Calu3 (cell line): ENCODE results near the gene PDE1A. TPM values are rescaled to one million over a fixed set of nuclear protein-coding genes. Genes with fewer than 3 reads are reported as not detected.

ENCODE experiments used
- BruUV-seq: library from RNA; stranded (reverse); fragments of 400-500 nt; replicated peaks from 2 replicates; lab custom pipeline; 2021; lab: Mats Ljungman, UMichigan
- CTCF ChIA-PET: fragments of 300-600 bp; sonication (Branson Sonifier 250); formaldehyde crosslinking; loops from one replicate; lab custom pipeline; 2022; ENCODE audit warnings: antibody characterized with exemption; lab: Charles Lee
- DNase-seq: peaks from one replicate; pipeline ENCODE4 v3.0.0; 2022
- H3K27ac Mint-ChIP-seq: one replicate; pipeline ENCODE4 v1.8.0; 2022; ENCODE audit warnings: mixed read lengths; ENCODE audit not compliant: unreplicated experiment
- H3K27me3 Mint-ChIP-seq: one replicate; pipeline ENCODE4 v1.8.0; 2022; ENCODE audit warnings: mixed read lengths; ENCODE audit not compliant: unreplicated experiment
- H3K36me3 Mint-ChIP-seq: one replicate; pipeline ENCODE4 v1.8.0; 2022; ENCODE audit warnings: mild to moderate bottlenecking, moderate library complexity, mixed read lengths; ENCODE audit not compliant: insufficient read depth, unreplicated experiment
- H3K4me1 Mint-ChIP-seq: one replicate; pipeline ENCODE4 v1.8.0; 2022; ENCODE audit warnings: mild to moderate bottlenecking, low read depth, mixed read lengths; ENCODE audit not compliant: unreplicated experiment
- H3K4me3 Mint-ChIP-seq: one replicate; pipeline ENCODE4 v1.8.0; 2022; ENCODE audit warnings: mild to moderate bottlenecking, low read depth, moderate library complexity, mixed read lengths; ENCODE audit not compliant: unreplicated experiment
- H3K9me3 Mint-ChIP-seq: one replicate; pipeline ENCODE4 v1.8.0; 2022; ENCODE audit warnings: low read depth, mixed read lengths; ENCODE audit not compliant: unreplicated experiment
- CTCF ChIP-seq: fragments of 200-600 bp; IDR thresholded peaks from one replicate; pipeline ENCODE4 v1.8.0; 2022; ENCODE audit warnings: antibody characterized with exemption; ENCODE audit not compliant: unreplicated experiment
- intact Hi-C: fragments of 100-400 bp; cut with micrococcal nuclease; formaldehyde crosslinking; loops from one replicate; pipeline ENCODE4 v1.10.0; 2022; ENCODE audit not compliant: unreplicated experiment
- total RNA-seq: library from RNA; stranded (reverse); gene quantifications from 2 replicates; pipeline ENCODE4 v1.2.3, GENCODE V29; 2022

Gene PDE1A
- total RNA-seq, 1 experiment from 2014 or later = 0.26 TPM

- Mint-ChIP-seq H3K9me3 (no peaks in the 10 kb centered on the region), H3K27me3 (no peaks in the 10 kb centered on the region), H3K4me1 (no peaks in the 10 kb centered on the region), H3K27ac (no peak overlapping the region), H3K36me3 (no peaks in the 10 kb centered on the region), H3K4me3 (no peak overlapping the region)
- TF ChIP-seq CTCF = no peak
- BruUV-seq = no TSS peak
- no peak for DNase-seq
- intact Hi-C loops = no loop called here
- CTCF ChIA-PET = no interaction called here
Measured at GRCh38 chr2:182248362-182248761, 178.5 kb downstream of the PDE1A start.

- intact Hi-C loops = no loop called here
- H3K27ac Mint-ChIP-seq = no peak overlapping the region
- no TSS peak for BruUV-seq
- CTCF ChIA-PET = no interaction called here
- no peaks in the 10 kb centered on the region for H3K27me3 Mint-ChIP-seq
- no peak for TF ChIP-seq CTCF
- no peaks in the 10 kb centered on the region for H3K4me1 Mint-ChIP-seq
- no peaks in the 10 kb centered on the region for H3K9me3 Mint-ChIP-seq
- no peak for DNase-seq
- no peak overlapping the region for H3K4me3 Mint-ChIP-seq
- no peaks in the 10 kb centered on the region for H3K36me3 Mint-ChIP-seq
Measured at GRCh38 chr2:182247831-182248230, 179.0 kb downstream of the PDE1A start.

GRCh38 chr2:182245963-182246362, 180.9 kb downstream of the PDE1A start:
- peaks cover 3% of the 10 kb centered on the region for H3K4me1 Mint-ChIP-seq
- H3K27ac Mint-ChIP-seq = no peak overlapping the region
- no peak for TF ChIP-seq CTCF
- no peaks in the 10 kb centered on the region for H3K36me3 Mint-ChIP-seq
- H3K9me3 Mint-ChIP-seq = no peaks in the 10 kb centered on the region
- intact Hi-C loops = no loop called here
- DNase-seq = no peak
- no TSS peak for BruUV-seq
- no peak overlapping the region for H3K4me3 Mint-ChIP-seq
- CTCF ChIA-PET = interaction anchor here (0.6 to 0.7 kb wide), 2 partner anchors 164 to 273 kb away, joined by 3 read pairs; no protein-coding TSS in a partner anchor
- no peaks in the 10 kb centered on the region for H3K27me3 Mint-ChIP-seq

- no peak for TF ChIP-seq CTCF
- CTCF ChIA-PET = no interaction called here
- Mint-ChIP-seq H3K36me3 (no peaks in the 10 kb centered on the region), H3K9me3 (no peaks in the 10 kb centered on the region), H3K4me3 (no peak overlapping the region), H3K27me3 (no peaks in the 10 kb centered on the region), H3K27ac (no peak overlapping the region), H3K4me1 (peaks cover 13% of the 10 kb centered on the region)
- no TSS peak for BruUV-seq
- no peak for DNase-seq
- intact Hi-C loops = no loop called here
Measured at GRCh38 chr2:182242609-182243008, 184.2 kb downstream of the PDE1A start.
